ENCODE data around the gene SEM1.
A peak's percentile ranks its signal among the peaks of the same experiment; 100 is the strongest.

SEM1 gene

DNA sequence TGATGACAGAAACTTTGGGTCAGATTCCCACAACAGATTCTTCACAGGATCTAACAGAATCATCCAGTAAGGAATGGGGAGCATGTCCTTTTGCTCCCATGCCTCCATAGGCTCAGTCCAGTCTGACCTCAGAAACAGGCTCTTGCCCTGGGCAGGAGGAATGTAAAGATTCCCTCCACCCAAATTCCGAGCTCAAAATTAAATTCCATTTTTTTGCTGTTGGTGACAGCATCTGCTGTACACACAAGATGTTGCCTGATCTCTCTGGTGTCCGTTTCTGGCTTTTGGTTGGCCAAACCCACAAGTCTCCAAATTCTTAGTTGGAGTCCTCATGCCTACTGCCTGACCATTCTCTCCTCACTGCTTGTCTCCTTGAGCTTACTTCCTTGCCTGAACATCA is 53.7 kb downstream of the SEM1 start:
- Histone ChIP-seq H3K18ac (ENCODE audit: low read length) (no peak overlapping the region), H3K23ac (ENCODE audit: low read depth, low read length, poor library complexity) (no peak overlapping the region), H2BK120ac (ENCODE audit: low read depth, low read length) (no peak overlapping the region), H3K4ac (ENCODE audit: low read length) (no peak overlapping the region), H3K36me3 (replicated peaks in 1 of 2; ENCODE audit: control insufficient read depth in 2 of 2, insufficient read depth in 2 of 2, low read length in 2 of 2) (no peaks in the 10 kb centered on the region), H3K79me1 (ENCODE audit: low read depth, low read length) (no peaks in the 10 kb centered on the region), H2BK5ac (ENCODE audit: low read length) (no peak overlapping the region), H4K8ac (ENCODE audit: low read depth, low read length) (no peak overlapping the region), H2AK5ac (ENCODE audit: low read depth, low read length) (no peak overlapping the region), H3K27me3 (ENCODE audit: control insufficient read depth in 3 of 3, insufficient read depth in 3 of 3, low read depth in 1 of 3, low read length in 3 of 3) (peaks cover 0 to 82% (median 0%) of the 10 kb centered on the region in 3 experiments), H3K4me2 (ENCODE audit: insufficient read depth, low read length, poor library complexity, severe bottlenecking) (no peak overlapping the region), H2BK15ac (ENCODE audit: low read length) (no peak overlapping the region), H3K4me3 (ENCODE audit: low read length in 2 of 2) (no peak overlapping the region), H3K4me1 (ENCODE audit: control insufficient read depth in 2 of 2, insufficient read depth in 1 of 2, low read depth in 1 of 2, low read length in 2 of 2) (peaks cover 3 to 15% of the 10 kb centered on the region in 2 donors), H3K27ac (replicated peaks; ENCODE audit: low read length) (peak overlapping the region; percentile 54), H2AFZ (ENCODE audit: low read length) (no peak overlapping the region), H2BK12ac (ENCODE audit: low read length) (no peak overlapping the region), H4K91ac (ENCODE audit: low read depth, low read length, poor library complexity) (no peak overlapping the region), H3K14ac (ENCODE audit: low read length) (no peak overlapping the region), H3K9ac (ENCODE audit: low read depth, low read length, poor library complexity) (no peak overlapping the region), H3K9me3 (replicated peaks in 1 of 2; ENCODE audit: control insufficient read depth in 2 of 2, insufficient read depth in 1 of 2, low read depth in 1 of 2, low read length in 2 of 2) (no peaks in the 10 kb centered on the region)
- WGBS, 2 donors (ENCODE audit: extremely low coverage in 2 of 2, insufficient read length in 2 of 2, insufficient replicate concordance in 1 of 2), result no CpG with 5 or more reads among the region's 2 CpGs
- DNase-seq (ENCODE audit: low spot score), result no peak

DNA sequence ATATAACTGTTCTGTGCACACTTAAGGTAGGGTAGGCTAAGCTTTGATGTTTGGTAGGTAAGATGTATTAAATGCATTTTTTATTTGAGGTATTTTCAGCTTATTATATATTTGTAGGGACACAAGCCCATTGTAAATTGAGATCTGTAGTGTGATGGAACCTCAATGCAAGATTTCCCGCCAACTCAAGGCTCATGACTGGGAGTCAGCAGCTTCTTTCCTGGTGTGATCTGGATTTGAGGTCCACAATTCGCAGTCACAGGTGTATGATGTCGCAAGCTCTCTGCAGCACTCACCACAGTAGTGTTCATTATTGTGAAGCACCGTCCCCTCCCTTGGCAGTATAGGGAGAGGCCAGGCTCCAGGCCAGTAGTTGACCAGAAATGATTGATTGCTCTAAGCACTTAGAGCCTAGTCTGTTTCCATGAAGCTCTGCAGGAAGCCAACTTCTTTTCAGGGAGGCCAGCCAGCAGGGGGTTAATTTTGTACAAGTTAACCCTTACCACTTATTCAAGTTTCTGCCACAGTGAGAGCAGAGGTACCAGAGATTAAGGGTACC is 54.9 kb downstream of the SEM1 start:
- no peak overlapping the region for H4K91ac ChIP-seq (ENCODE audit: low read depth, low read length, poor library complexity)
- H3K4me3 ChIP-seq (ENCODE audit: low read length in 2 of 2), result no peak overlapping the region
- peaks cover 0 to 84% (median 0%) of the 10 kb centered on the region in 3 experiments for H3K27me3 ChIP-seq (ENCODE audit: control insufficient read depth in 3 of 3, insufficient read depth in 3 of 3, low read depth in 1 of 3, low read length in 3 of 3)
- H2BK15ac ChIP-seq (ENCODE audit: low read length), result no peak overlapping the region
- no peak overlapping the region for H4K8ac ChIP-seq (ENCODE audit: low read depth, low read length)
- H2BK5ac ChIP-seq (ENCODE audit: low read length), result no peak overlapping the region
- no peaks in the 10 kb centered on the region for H3K9me3 ChIP-seq (replicated peaks in 1 of 2; ENCODE audit: control insufficient read depth in 2 of 2, insufficient read depth in 1 of 2, low read depth in 1 of 2, low read length in 2 of 2)
- no peak overlapping the region for H2BK12ac ChIP-seq (ENCODE audit: low read length)
- no peak overlapping the region for H3K4ac ChIP-seq (ENCODE audit: low read length)
- H3K23ac ChIP-seq (ENCODE audit: low read depth, low read length, poor library complexity), result no peak overlapping the region
- H2AK5ac ChIP-seq (ENCODE audit: low read depth, low read length), result peak overlapping the region; percentile 0
- H3K9ac ChIP-seq (ENCODE audit: low read depth, low read length, poor library complexity), result no peak overlapping the region
- no peaks in the 10 kb centered on the region for H3K36me3 ChIP-seq (replicated peaks in 1 of 2; ENCODE audit: control insufficient read depth in 2 of 2, insufficient read depth in 2 of 2, low read length in 2 of 2)
- no peak overlapping the region for H2AFZ ChIP-seq (ENCODE audit: low read length)
- peaks cover 3 to 15% of the 10 kb centered on the region in 2 donors for H3K4me1 ChIP-seq (ENCODE audit: control insufficient read depth in 2 of 2, insufficient read depth in 1 of 2, low read depth in 1 of 2, low read length in 2 of 2)
- H3K27ac ChIP-seq (replicated peaks; ENCODE audit: low read length), result no peak overlapping the region
- no peak overlapping the region for H3K14ac ChIP-seq (ENCODE audit: low read length)
- H3K18ac ChIP-seq (ENCODE audit: low read length), result peak overlapping the region; percentile 23
- no peak for DNase-seq (ENCODE audit: low spot score)
- no peak overlapping the region for H3K4me2 ChIP-seq (ENCODE audit: insufficient read depth, low read length, poor library complexity, severe bottlenecking)
- no peaks in the 10 kb centered on the region for H3K79me1 ChIP-seq (ENCODE audit: low read depth, low read length)
- no peak overlapping the region for H2BK120ac ChIP-seq (ENCODE audit: low read depth, low read length)
- no CpG with 5 or more reads among the region's 4 CpGs for WGBS, 2 donors (ENCODE audit: extremely low coverage in 2 of 2, insufficient read length in 2 of 2, insufficient replicate concordance in 1 of 2)

- Histone ChIP-seq H3K4me3 (ENCODE audit: low read length in 2 of 2) (no peak overlapping the region), H4K8ac (ENCODE audit: low read depth, low read length) (no peak overlapping the region)
Observed at GRCh38 chr7:96649981-96650380, 59.7 kb downstream of the SEM1 start.

GRCh38 chr7:96648784-96649183 is 60.9 kb downstream of the SEM1 start:
- no peaks in the 10 kb centered on the region for H3K9me3 ChIP-seq (replicated peaks in 1 of 2; ENCODE audit: control insufficient read depth in 2 of 2, insufficient read depth in 1 of 2, low read depth in 1 of 2, low read length in 2 of 2)
- no peak overlapping the region for H3K4ac ChIP-seq (ENCODE audit: low read length)
- H3K4me1 ChIP-seq (ENCODE audit: control insufficient read depth in 2 of 2, insufficient read depth in 1 of 2, low read depth in 1 of 2, low read length in 2 of 2), result no peaks in the 10 kb centered on the region
- no peak overlapping the region for H3K23ac ChIP-seq (ENCODE audit: low read depth, low read length, poor library complexity)
- no peak overlapping the region for H3K4me2 ChIP-seq (ENCODE audit: insufficient read depth, low read length, poor library complexity, severe bottlenecking)
- peaks cover 0 to 49% (median 0%) of the 10 kb centered on the region in 3 experiments for H3K27me3 ChIP-seq (ENCODE audit: control insufficient read depth in 3 of 3, insufficient read depth in 3 of 3, low read depth in 1 of 3, low read length in 3 of 3)
- no peak overlapping the region for H4K8ac ChIP-seq (ENCODE audit: low read depth, low read length)
- no peak for DNase-seq (ENCODE audit: low spot score)
- no peak overlapping the region for H3K4me3 ChIP-seq (ENCODE audit: low read length in 2 of 2)
- H4K91ac ChIP-seq (ENCODE audit: low read depth, low read length, poor library complexity), result no peak overlapping the region
- no peak overlapping the region for H3K18ac ChIP-seq (ENCODE audit: low read length)
- no peak overlapping the region for H2AFZ ChIP-seq (ENCODE audit: low read length)
- WGBS, 2 donors (ENCODE audit: extremely low coverage in 2 of 2, insufficient read length in 2 of 2, insufficient replicate concordance in 1 of 2), result no CpG with 5 or more reads among the region's 8 CpGs
- no peak overlapping the region for H2BK120ac ChIP-seq (ENCODE audit: low read depth, low read length)
- no peak overlapping the region for H2BK12ac ChIP-seq (ENCODE audit: low read length)
- no peak overlapping the region for H2BK5ac ChIP-seq (ENCODE audit: low read length)
- no peak overlapping the region for H3K9ac ChIP-seq (ENCODE audit: low read depth, low read length, poor library complexity)
- H3K36me3 ChIP-seq (replicated peaks in 1 of 2; ENCODE audit: control insufficient read depth in 2 of 2, insufficient read depth in 2 of 2, low read length in 2 of 2), result no peaks in the 10 kb centered on the region
- no peak overlapping the region for H3K27ac ChIP-seq (replicated peaks; ENCODE audit: low read length)
- no peak overlapping the region for H2AK5ac ChIP-seq (ENCODE audit: low read depth, low read length)
- no peak overlapping the region for H3K14ac ChIP-seq (ENCODE audit: low read length)
- no peaks in the 10 kb centered on the region for H3K79me1 ChIP-seq (ENCODE audit: low read depth, low read length)
- no peak overlapping the region for H2BK15ac ChIP-seq (ENCODE audit: low read length)

More at GRCh38 chr7:96649981-96650380, 59.7 kb downstream of the SEM1 start:
- H3K4me1 ChIP-seq (ENCODE audit: control insufficient read depth in 2 of 2, insufficient read depth in 1 of 2, low read depth in 1 of 2, low read length in 2 of 2), result peaks cover 0 to 2% of the 10 kb centered on the region in 2 donors
- H3K23ac ChIP-seq (ENCODE audit: low read depth, low read length, poor library complexity), result no peak overlapping the region
- H2BK120ac ChIP-seq (ENCODE audit: low read depth, low read length), result no peak overlapping the region
- no peaks in the 10 kb centered on the region for H3K9me3 ChIP-seq (replicated peaks in 1 of 2; ENCODE audit: control insufficient read depth in 2 of 2, insufficient read depth in 1 of 2, low read depth in 1 of 2, low read length in 2 of 2)
- DNase-seq (ENCODE audit: low spot score), result no peak
- H2BK15ac ChIP-seq (ENCODE audit: low read length), result no peak overlapping the region
- no CpG with 5 or more reads among the region's 1 CpG for WGBS, 2 donors (ENCODE audit: extremely low coverage in 2 of 2, insufficient read length in 2 of 2, insufficient replicate concordance in 1 of 2)
- H3K4me2 ChIP-seq (ENCODE audit: insufficient read depth, low read length, poor library complexity, severe bottlenecking), result no peak overlapping the region
- H3K18ac ChIP-seq (ENCODE audit: low read length), result no peak overlapping the region
- no peak overlapping the region for H3K14ac ChIP-seq (ENCODE audit: low read length)
- no peak overlapping the region for H3K9ac ChIP-seq (ENCODE audit: low read depth, low read length, poor library complexity)
- H3K27ac ChIP-seq (replicated peaks; ENCODE audit: low read length), result no peak overlapping the region
- H2BK12ac ChIP-seq (ENCODE audit: low read length), result no peak overlapping the region
- H3K36me3 ChIP-seq (replicated peaks in 1 of 2; ENCODE audit: control insufficient read depth in 2 of 2, insufficient read depth in 2 of 2, low read length in 2 of 2), result no peaks in the 10 kb centered on the region
- H3K79me1 ChIP-seq (ENCODE audit: low read depth, low read length), result no peaks in the 10 kb centered on the region
- no peak overlapping the region for H2AK5ac ChIP-seq (ENCODE audit: low read depth, low read length)
- H2AFZ ChIP-seq (ENCODE audit: low read length), result no peak overlapping the region
- H3K4ac ChIP-seq (ENCODE audit: low read length), result no peak overlapping the region
- no peak overlapping the region for H2BK5ac ChIP-seq (ENCODE audit: low read length)
- H3K27me3 ChIP-seq (ENCODE audit: control insufficient read depth in 3 of 3, insufficient read depth in 3 of 3, low read depth in 1 of 3, low read length in 3 of 3), result peaks cover 0 to 61% (median 0%) of the 10 kb centered on the region in 3 experiments
- H4K91ac ChIP-seq (ENCODE audit: low read depth, low read length, poor library complexity), result no peak overlapping the region

Data from neuronal stem cell (in vitro differentiated cells).